CD8-positive, alpha-beta memory T cell (primary cell): Measurements from ENCODE around the gene OCEL1. TPM values are rescaled to one million over a fixed set of nuclear protein-coding genes. Genes with fewer than 3 reads are reported as not detected.
"Not testable (repeated sequence)": the region's sequence is repeated elsewhere in the genome, so short reads cannot be mapped to it uniquely, and the experiment has no call there.

ENCODE experiments used
- CTCF ChIA-PET: fragments of 350-600 bp; sonication (Branson Sonifier 250); formaldehyde crosslinking; loops from one replicate; lab custom pipeline; 2021; ENCODE audit warnings: antibody characterized with exemption; lab: Charles Lee
- POLR2A ChIA-PET: fragments of 350-600 bp; sonication (Branson Sonifier 250); formaldehyde crosslinking; loops from one replicate; lab custom pipeline; 2021; ENCODE audit warnings: antibody characterized with exemption; lab: Charles Lee
- DNase-seq, 5 donors: peaks; one replicate each; pipeline versions ENCODE4 v3.0.0 to v3.0.0-alpha.2; 2020 to 2022; ENCODE audit warnings: mixed read lengths in 1 of 5
- H3K27ac ChIP-seq: one replicate; pipeline ENCODE4 v1.7.0; 2013; ENCODE audit warnings: low read depth, mild to moderate bottlenecking, low read length, moderate library complexity
- H3K27me3 ChIP-seq: 2 replicates; pipeline ENCODE4 v1.7.0; 2013; ENCODE audit warnings: low read length, mild to moderate bottlenecking; ENCODE audit not compliant: insufficient read depth, poor library complexity, severe bottlenecking
- H3K36me3 ChIP-seq: 2 replicates; pipeline ENCODE4 v1.7.0; 2013; ENCODE audit warnings: mild to moderate bottlenecking, low read length, moderate library complexity; ENCODE audit not compliant: insufficient read depth
- H3K4me1 ChIP-seq: 2 replicates; pipeline ENCODE4 v1.7.0; 2013; ENCODE audit warnings: mild to moderate bottlenecking, low read length, moderate library complexity; ENCODE audit not compliant: insufficient read depth
- H3K4me3 ChIP-seq: 2 replicates; pipeline ENCODE4 v1.7.0; 2013; ENCODE audit warnings: mild to moderate bottlenecking, low read length
- H3K9me3 ChIP-seq: 2 replicates; pipeline ENCODE4 v1.7.0; 2013; ENCODE audit warnings: mild to moderate bottlenecking, low read length
- H3K27ac Mint-ChIP-seq, 8 donors: one replicate each; pipeline ENCODE4 v1.8.0; 2020 to 2021; ENCODE audit warnings: mixed read lengths in 8 of 8, mild to moderate bottlenecking in 6 of 8, inconsistent platforms in 3 of 8, moderate library complexity in 3 of 8
- H3K27me3 Mint-ChIP-seq, 2 donors: one replicate each; pipeline ENCODE4 v1.8.0; 2020 to 2021; ENCODE audit warnings: mixed read lengths in 2 of 2, mild to moderate bottlenecking in 1 of 2, moderate library complexity in 1 of 2
- H3K36me3 Mint-ChIP-seq, 3 donors: one replicate each; pipeline ENCODE4 v1.8.0; 2020 to 2021; ENCODE audit warnings: mixed read lengths in 3 of 3, inconsistent platforms in 1 of 3, mild to moderate bottlenecking in 1 of 3
- H3K4me1 Mint-ChIP-seq, 3 donors: one replicate each; pipeline ENCODE4 v1.8.0; 2020 to 2021; ENCODE audit warnings: mixed read lengths in 3 of 3, inconsistent platforms in 1 of 3, mild to moderate bottlenecking in 1 of 3
- H3K4me3 Mint-ChIP-seq, 7 donors: one replicate each; pipeline ENCODE4 v1.8.0; 2020 to 2021; ENCODE audit warnings: mixed read lengths in 7 of 7, mild to moderate bottlenecking in 6 of 7, moderate library complexity in 4 of 7, inconsistent platforms in 2 of 7
- H3K9me3 Mint-ChIP-seq, 5 donors: one replicate each; pipeline ENCODE4 v1.8.0; 2020 to 2022; ENCODE audit warnings: mixed read lengths in 5 of 5, mild to moderate bottlenecking in 3 of 5, moderate library complexity in 2 of 5, inconsistent platforms in 1 of 5
- polyA plus RNA-seq: library from polyadenylated mRNA; unstranded; fragments of 300-500 nt; fragmentation: Illumina TruSeq; gene quantifications from one replicate; pipeline ENCODE4 v1.2.3, GENCODE V29; 2021
- total RNA-seq, 2 experiments: library from RNA; stranded (reverse); gene quantifications; one replicate each; pipeline ENCODE4 v1.2.3, GENCODE V29; 2021

The OCEL1 gene
- total and polyA plus RNA-seq, 3 experiments from 2014 or later, result 15.0 to 35.5 (median 16.8) TPM

DNA sequence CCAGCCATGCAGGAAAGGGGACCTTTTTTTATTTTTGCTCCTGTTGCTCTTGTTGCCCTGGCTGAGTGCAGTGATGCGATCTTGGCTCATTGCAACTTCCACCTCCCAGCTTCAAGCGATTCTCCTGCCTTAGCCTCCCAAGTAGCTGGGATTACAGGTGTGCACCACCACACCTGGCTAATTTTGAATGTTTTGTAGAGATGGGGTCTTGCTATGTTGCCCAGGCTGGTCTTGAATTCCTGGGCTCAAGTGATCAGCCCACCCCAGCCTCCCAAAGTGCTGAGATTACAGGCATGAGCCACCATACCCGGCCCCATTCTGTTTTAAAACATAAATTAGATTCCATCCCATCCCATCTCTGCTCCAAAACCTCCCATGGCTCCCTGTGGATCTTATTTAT, 48.9 kb downstream of the OCEL1 start:
- H3K4me3 ChIP-seq, H3K4me3 Mint-ChIP-seq, H3K27ac ChIP-seq, DNase-seq, CTCF ChIA-PET, H3K27me3 ChIP-seq, H3K4me1 ChIP-seq, H3K9me3 Mint-ChIP-seq, H3K27me3 Mint-ChIP-seq, H3K9me3 ChIP-seq, H3K27ac Mint-ChIP-seq, H3K4me1 Mint-ChIP-seq: not testable (repeated sequence)
- peaks cover 0 to 66% (median 12%) of the 10 kb centered on the region in 3 donors for H3K36me3 Mint-ChIP-seq
- POLR2A ChIA-PET, result interaction anchor here (0.7 kb wide), 1 partner anchor 110 kb away, joined by 4 read pairs; no protein-coding TSS in a partner anchor
- peaks cover 33% of the 10 kb centered on the region for H3K36me3 ChIP-seq

DNA sequence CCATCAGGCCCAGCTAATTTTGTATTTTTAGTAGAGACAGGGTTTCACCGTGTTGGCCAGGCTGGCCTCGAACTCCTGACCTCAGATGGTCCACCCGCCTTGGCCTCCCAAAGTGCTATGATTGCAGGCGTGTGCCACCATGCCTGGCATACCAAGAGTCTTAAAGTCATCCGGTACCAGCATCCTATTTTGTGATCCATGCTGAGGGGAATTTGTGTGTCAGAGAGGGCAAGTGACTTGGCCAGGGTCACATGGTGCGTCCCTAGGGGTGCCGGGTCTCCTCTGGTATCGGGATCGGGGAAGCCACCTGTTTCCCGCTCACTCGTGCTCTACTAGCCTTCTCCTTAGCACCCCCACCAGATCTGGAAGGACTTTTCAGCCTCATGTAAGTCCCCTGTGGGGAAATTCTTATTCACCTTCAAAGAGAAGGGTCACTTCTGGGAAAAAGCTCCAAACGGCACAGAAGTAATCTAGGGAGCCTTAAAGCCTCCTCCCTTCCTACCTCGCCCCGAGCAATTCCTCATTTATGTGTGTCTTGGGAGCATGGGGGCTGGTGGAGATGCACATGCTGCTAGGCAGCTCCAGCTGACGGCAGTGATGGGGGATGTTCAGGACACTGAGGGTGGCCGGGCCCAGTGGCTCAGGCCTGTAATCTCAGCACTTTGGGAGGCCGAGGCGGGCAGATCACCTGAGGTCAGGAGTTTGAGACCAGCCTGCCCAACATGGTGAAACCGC, 49.6 kb downstream of the OCEL1 start:
- peaks cover 33% of the 10 kb centered on the region for H3K36me3 ChIP-seq
- Mint-ChIP-seq H3K27ac (peak overlapping the region in 1 of 8 donors; percentile 26), H3K9me3 (no peaks in the 10 kb centered on the region), H3K27me3 (no peaks in the 10 kb centered on the region), H3K4me3 (no peak overlapping the region), H3K4me1 (peaks cover 0 to 1% (median 0%) of the 10 kb centered on the region in 3 donors), H3K36me3 (peaks cover 0 to 60% (median 10%) of the 10 kb centered on the region in 3 donors)
- H3K4me1 ChIP-seq, result no peaks in the 10 kb centered on the region
- no peak for DNase-seq
- no peak overlapping the region for H3K27ac ChIP-seq
- POLR2A ChIA-PET, result interaction anchor here (0.7 kb wide), 1 partner anchor 109 kb away, joined by 4 read pairs; no protein-coding TSS in a partner anchor
- CTCF ChIA-PET, result no interaction called here
- H3K27me3 ChIP-seq, result no peaks in the 10 kb centered on the region
- no peak overlapping the region for H3K4me3 ChIP-seq
- H3K9me3 ChIP-seq, result no peaks in the 10 kb centered on the region

Other genes with a start within 250 kb of the OCEL1 start
- gene CPAMD8, start 199.4 kb upstream of the OCEL1 start, total RNA-seq, result under 1 TPM; 0.07 to 0.18 TPM
- 0.74 TPM for gene CPAMD8, start 199.4 kb upstream of the OCEL1 start, polyA plus RNA-seq
- gene HAUS8, start 150.8 kb upstream of the OCEL1 start, total RNA-seq, result 10 to 100 TPM; 33.4 to 36.4 TPM
- gene HAUS8, start 150.8 kb upstream of the OCEL1 start, polyA plus RNA-seq, result 9.7 TPM
- 100 to 1,000 TPM; 104 to 108 TPM for gene MYO9B, start 150.4 kb upstream of the OCEL1 start, total RNA-seq
- gene MYO9B, start 150.4 kb upstream of the OCEL1 start, polyA plus RNA-seq, result 24.9 TPM
- 10 to 100 TPM; 31.9 to 35.4 TPM for gene USE1, start 10.9 kb upstream of the OCEL1 start, total RNA-seq
- gene USE1, start 10.9 kb upstream of the OCEL1 start, polyA plus RNA-seq, result 33.6 TPM
- gene NR2F6, start 19.7 kb downstream of the OCEL1 start, total RNA-seq, result 1 to 10 TPM; 7.4 to 7.8 TPM
- 0.94 TPM for gene NR2F6, start 19.7 kb downstream of the OCEL1 start, polyA plus RNA-seq
- gene USHBP1, start 38.5 kb downstream of the OCEL1 start, total RNA-seq, result under 1 TPM; 0.07 to 0.27 TPM
- gene USHBP1, start 38.5 kb downstream of the OCEL1 start, polyA plus RNA-seq, result not detected
- gene BABAM1, start 41.2 kb downstream of the OCEL1 start, total RNA-seq, result 100 to 1,000 TPM; 124 to 132 TPM
- 114 TPM for gene BABAM1, start 41.2 kb downstream of the OCEL1 start, polyA plus RNA-seq
- 10 to 100 TPM; 15.2 to 16.2 TPM for gene ANKLE1, start 55.7 kb downstream of the OCEL1 start, total RNA-seq
- 0.47 TPM for gene ANKLE1, start 55.7 kb downstream of the OCEL1 start, polyA plus RNA-seq
- gene ABHD8, start 77.2 kb downstream of the OCEL1 start, total RNA-seq, result 1 to 10 TPM; 5.2 to 6.0 TPM
- gene ABHD8, start 77.2 kb downstream of the OCEL1 start, polyA plus RNA-seq, result 8.3 TPM
- gene MRPL34, start 79.6 kb downstream of the OCEL1 start, total RNA-seq, result 100 to 1,000 TPM; 136 to 138 TPM
- gene MRPL34, start 79.6 kb downstream of the OCEL1 start, polyA plus RNA-seq, result 227 TPM
- gene DDA1, start 83.3 kb downstream of the OCEL1 start, total RNA-seq, result 10 to 100 TPM; 47.9 to 51.1 TPM
- 34.7 TPM for gene DDA1, start 83.3 kb downstream of the OCEL1 start, polyA plus RNA-seq
- gene ANO8, start 108.6 kb downstream of the OCEL1 start, total RNA-seq, result 1 to 10 TPM; 4.1 to 5.1 TPM
- 0.43 TPM for gene ANO8, start 108.6 kb downstream of the OCEL1 start, polyA plus RNA-seq
- gene GTPBP3, start 111.3 kb downstream of the OCEL1 start, total RNA-seq, result 10 to 100 TPM; 47.3 to 55.7 TPM
- 13.3 TPM for gene GTPBP3, start 111.3 kb downstream of the OCEL1 start, polyA plus RNA-seq
- gene PLVAP, start 151.1 kb downstream of the OCEL1 start, total RNA-seq, result not detected
- not detected for gene PLVAP, start 151.1 kb downstream of the OCEL1 start, polyA plus RNA-seq
- gene CCDC194, start 168.0 kb downstream of the OCEL1 start, total RNA-seq, result 1 to 10 TPM; 1.1 to 1.5 TPM
- not detected for gene CCDC194, start 168.0 kb downstream of the OCEL1 start, polyA plus RNA-seq
- 100 to 1,000 TPM; 116 to 124 TPM for gene BST2, start 179.4 kb downstream of the OCEL1 start, total RNA-seq
- gene BST2, start 179.4 kb downstream of the OCEL1 start, polyA plus RNA-seq, result 192 TPM
- gene MVB12A, start 193.8 kb downstream of the OCEL1 start, total RNA-seq, result 10 to 100 TPM; 34.5 to 39.2 TPM
- 26.9 TPM for gene MVB12A, start 193.8 kb downstream of the OCEL1 start, polyA plus RNA-seq
- gene TMEM221, start 222.4 kb downstream of the OCEL1 start, total RNA-seq, result not detected
- gene TMEM221, start 222.4 kb downstream of the OCEL1 start, polyA plus RNA-seq, result not detected
- not detected for gene NXNL1, start 234.7 kb downstream of the OCEL1 start, total RNA-seq
- not detected for gene NXNL1, start 234.7 kb downstream of the OCEL1 start, polyA plus RNA-seq
- gene SLC27A1, start 244.3 kb downstream of the OCEL1 start, total RNA-seq, result 1 to 10 TPM; 2.0 to 3.7 TPM
- gene SLC27A1, start 244.3 kb downstream of the OCEL1 start, polyA plus RNA-seq, result 6.6 TPM